Vagina (tissue), 2 donors: ENCODE data around the gene CDK19. TPM values are rescaled to one million over a fixed set of nuclear protein-coding genes. Genes with fewer than 3 reads are reported as not detected.

ENCODE experiments used
- DNase-seq, 2 donors: peaks; one replicate each; pipeline ENCODE4 v3.0.0-alpha.2; 2017; ENCODE audit errors: extremely low spot score in 2 of 2
- H3K27ac ChIP-seq: fragments of 200-600 bp; sonication (generic); one replicate; pipeline ENCODE4 v1.5.1; 2019
- H3K27me3 ChIP-seq: fragments of 200-600 bp; sonication (generic); one replicate; pipeline ENCODE4 v1.5.1; 2019
- H3K36me3 ChIP-seq, 2 donors: fragments of 200-600 bp; sonication (generic); one replicate each; pipeline ENCODE4 v1.5.1; 2017 to 2019
- H3K4me1 ChIP-seq: fragments of 200-600 bp; sonication (generic); one replicate; pipeline ENCODE4 v1.5.1; 2019
- H3K4me3 ChIP-seq, 2 donors: fragments of 200-600 bp; sonication (generic); 1 replicate in 1 of 2; 2 replicates in 1 of 2; pipeline ENCODE4 v1.5.1; 2016 to 2019
- H3K9me3 ChIP-seq: fragments of 200-600 bp; sonication (generic); one replicate; pipeline ENCODE4 v1.5.1; 2019
- POLR2A ChIP-seq, 2 donors: fragments of 450-650 bp; IDR thresholded peaks; one replicate each; pipeline ENCODE4 v1.6.1; 2017; ENCODE audit warnings: antibody characterized with exemption in 2 of 2, mild to moderate bottlenecking in 2 of 2, moderate library complexity in 2 of 2
- POLR2AphosphoS5 ChIP-seq, 2 donors: sonication (generic); formaldehyde crosslinking; IDR thresholded peaks; one replicate each; pipeline ENCODE4 v1.9.0; 2017; ENCODE audit warnings: antibody characterized with exemption in 2 of 2, mild to moderate bottlenecking in 2 of 2, low read depth in 1 of 2; ENCODE audit not compliant: insufficient read depth in 1 of 2
- intact Hi-C: fragments of 100-400 bp; cut with DNase I; formaldehyde crosslinking; loops from one replicate; pipeline ENCODE4 v1.15.1; 2023
- total RNA-seq: library from RNA; depleted of rRNA; stranded (reverse); fragments of >200 nt; gene quantifications from one replicate; pipeline ENCODE4 v1.2.3, GENCODE V29; 2016
- TF ChIP-seq, protein P1 (sequence below), 3 experiments: fragments of 450-650 bp in 2 of 3; fragments of 200-600 bp in 1 of 3; sonication (generic) in 1 of 3; IDR thresholded peaks; one replicate each; pipeline ENCODE4 v1.5.1; 2017 to 2019; ENCODE audit warnings: antibody characterized with exemption in 3 of 3, mild to moderate bottlenecking in 2 of 3, moderate library complexity in 2 of 3

CDK19 gene
- total RNA-seq, 1 donor from 2014 or later, result 10.6 TPM

DNA sequence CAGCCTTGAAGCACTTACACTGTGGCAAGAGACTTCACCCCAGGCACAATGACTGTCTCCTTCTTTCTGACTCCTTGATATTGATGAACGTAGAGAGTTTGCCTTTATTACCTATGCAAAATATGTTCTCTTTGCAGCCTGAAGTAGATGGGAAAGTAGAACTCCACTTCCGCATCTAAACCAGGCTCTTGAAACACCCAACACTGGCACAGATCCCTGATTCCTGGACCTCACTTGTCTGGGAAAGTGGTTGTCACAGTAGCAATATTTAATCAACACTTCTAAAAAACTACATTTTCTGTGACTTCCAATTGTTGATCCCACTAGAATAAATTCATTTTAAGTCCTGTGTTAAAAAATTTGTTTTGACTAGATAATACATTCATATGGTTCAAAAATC lies 143.1 kb downstream of the CDK19 start:
- no peak overlapping the region for H3K27ac ChIP-seq
- H3K4me1 ChIP-seq, result no peaks in the 10 kb centered on the region
- no peaks in the 10 kb centered on the region for H3K27me3 ChIP-seq
- H3K4me3 ChIP-seq, result no peak overlapping the region
- intact Hi-C loops, result no loop called here
- no peak for TF ChIP-seq POLR2AphosphoS5 (IDR thresholded peaks at IDR 0.05; ENCODE audit: insufficient read depth in 1 of 2, low read depth in 1 of 2)
- TF ChIP-seq, protein P1, sequence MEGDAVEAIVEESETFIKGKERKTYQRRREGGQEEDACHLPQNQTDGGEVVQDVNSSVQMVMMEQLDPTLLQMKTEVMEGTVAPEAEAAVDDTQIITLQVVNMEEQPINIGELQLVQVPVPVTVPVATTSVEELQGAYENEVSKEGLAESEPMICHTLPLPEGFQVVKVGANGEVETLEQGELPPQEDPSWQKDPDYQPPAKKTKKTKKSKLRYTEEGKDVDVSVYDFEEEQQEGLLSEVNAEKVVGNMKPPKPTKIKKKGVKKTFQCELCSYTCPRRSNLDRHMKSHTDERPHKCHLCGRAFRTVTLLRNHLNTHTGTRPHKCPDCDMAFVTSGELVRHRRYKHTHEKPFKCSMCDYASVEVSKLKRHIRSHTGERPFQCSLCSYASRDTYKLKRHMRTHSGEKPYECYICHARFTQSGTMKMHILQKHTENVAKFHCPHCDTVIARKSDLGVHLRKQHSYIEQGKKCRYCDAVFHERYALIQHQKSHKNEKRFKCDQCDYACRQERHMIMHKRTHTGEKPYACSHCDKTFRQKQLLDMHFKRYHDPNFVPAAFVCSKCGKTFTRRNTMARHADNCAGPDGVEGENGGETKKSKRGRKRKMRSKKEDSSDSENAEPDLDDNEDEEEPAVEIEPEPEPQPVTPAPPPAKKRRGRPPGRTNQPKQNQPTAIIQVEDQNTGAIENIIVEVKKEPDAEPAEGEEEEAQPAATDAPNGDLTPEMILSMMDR (IDR thresholded peaks at IDR 0.05), result no peak
- no peak for TF ChIP-seq POLR2A (IDR thresholded peaks at IDR 0.05)
- no peaks in the 10 kb centered on the region for H3K36me3 ChIP-seq
- DNase-seq, result no peak
- H3K9me3 ChIP-seq, result no peaks in the 10 kb centered on the region

DNA sequence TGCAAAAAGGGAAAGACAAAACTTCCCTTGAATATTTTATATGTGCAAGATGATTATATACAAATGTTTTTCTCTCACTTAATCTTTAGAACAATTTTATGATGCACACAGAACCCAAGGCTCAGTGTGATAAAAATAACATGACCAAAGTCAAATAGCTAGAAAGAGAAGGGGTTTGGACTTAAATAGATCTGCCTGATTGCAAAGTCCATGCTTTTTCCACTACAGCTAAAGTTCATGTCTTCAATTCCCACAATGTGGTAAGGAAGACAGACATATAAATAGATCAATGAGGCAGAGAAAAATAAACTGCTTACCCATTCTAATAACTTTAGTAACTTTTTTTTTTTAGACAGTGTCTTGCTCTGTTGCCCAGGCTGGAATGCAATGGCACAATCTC lies 143.8 kb downstream of the CDK19 start:
- H3K4me3 ChIP-seq, result no peak overlapping the region
- H3K27ac ChIP-seq, result no peak overlapping the region
- DNase-seq, result no peak
- intact Hi-C loops, result no loop called here
- H3K27me3 ChIP-seq, result no peaks in the 10 kb centered on the region
- no peaks in the 10 kb centered on the region for H3K4me1 ChIP-seq
- TF ChIP-seq POLR2AphosphoS5 (IDR thresholded peaks at IDR 0.05; ENCODE audit: insufficient read depth in 1 of 2, low read depth in 1 of 2), result no peak
- TF ChIP-seq POLR2A (IDR thresholded peaks at IDR 0.05), result no peak
- TF ChIP-seq, protein P1 (IDR thresholded peaks at IDR 0.05), result no peak
- no peaks in the 10 kb centered on the region for H3K9me3 ChIP-seq
- no peaks in the 10 kb centered on the region for H3K36me3 ChIP-seq

DNA sequence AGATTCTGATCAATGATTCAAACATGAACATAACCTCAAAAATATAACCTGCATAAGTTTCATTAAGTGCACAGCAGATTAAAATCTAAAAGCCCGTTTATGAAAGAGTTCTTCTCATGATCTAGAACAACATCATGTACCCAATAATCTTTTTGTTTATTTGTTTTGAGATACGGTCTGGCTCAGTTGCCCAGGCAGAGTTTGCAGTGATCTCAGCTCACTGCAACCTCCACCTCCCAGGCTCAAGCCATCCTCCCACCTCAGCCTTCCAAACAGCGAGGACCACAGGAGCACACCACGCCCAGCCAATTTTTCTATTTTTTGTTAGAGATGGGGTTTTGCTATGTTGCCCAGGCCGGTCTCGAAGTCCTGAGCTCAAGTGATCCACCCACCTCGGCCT lies 149.7 kb downstream of the CDK19 start:
- DNase-seq, result no peak
- H3K27ac ChIP-seq, result no peak overlapping the region
- intact Hi-C loops, result no loop called here
- H3K36me3 ChIP-seq, result no peaks in the 10 kb centered on the region
- H3K9me3 ChIP-seq, result no peaks in the 10 kb centered on the region
- TF ChIP-seq POLR2AphosphoS5 (IDR thresholded peaks at IDR 0.05; ENCODE audit: insufficient read depth in 1 of 2, low read depth in 1 of 2) (no peak), POLR2A (IDR thresholded peaks at IDR 0.05) (no peak)
- TF ChIP-seq, protein P1 (IDR thresholded peaks at IDR 0.05), result no peak
- no peak overlapping the region for H3K4me3 ChIP-seq
- H3K4me1 ChIP-seq, result no peaks in the 10 kb centered on the region
- no peaks in the 10 kb centered on the region for H3K27me3 ChIP-seq

DNA sequence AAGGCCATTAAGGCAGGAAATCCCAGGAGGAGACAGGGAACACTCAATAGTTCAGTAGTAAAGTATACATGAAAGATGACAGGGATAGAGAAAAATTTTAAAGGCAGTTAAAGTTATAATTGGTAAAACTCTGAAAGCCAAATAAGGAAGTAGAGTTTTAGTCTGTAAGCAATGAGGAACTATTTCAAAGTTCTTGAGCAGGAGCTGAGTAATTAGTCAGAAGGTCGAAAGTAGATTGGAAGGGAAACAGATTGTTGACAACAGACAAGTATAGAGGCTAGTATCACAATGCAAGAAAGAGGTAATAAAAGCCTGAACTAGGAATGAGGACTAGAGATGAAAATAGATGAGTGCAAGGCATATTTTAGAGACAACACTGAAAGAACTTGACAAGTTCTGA lies 150.3 kb downstream of the CDK19 start:
- TF ChIP-seq, protein P1 (IDR thresholded peaks at IDR 0.05), result no peak
- no peak for TF ChIP-seq POLR2AphosphoS5 (IDR thresholded peaks at IDR 0.05; ENCODE audit: insufficient read depth in 1 of 2, low read depth in 1 of 2)
- no peak for TF ChIP-seq POLR2A (IDR thresholded peaks at IDR 0.05)

DNA sequence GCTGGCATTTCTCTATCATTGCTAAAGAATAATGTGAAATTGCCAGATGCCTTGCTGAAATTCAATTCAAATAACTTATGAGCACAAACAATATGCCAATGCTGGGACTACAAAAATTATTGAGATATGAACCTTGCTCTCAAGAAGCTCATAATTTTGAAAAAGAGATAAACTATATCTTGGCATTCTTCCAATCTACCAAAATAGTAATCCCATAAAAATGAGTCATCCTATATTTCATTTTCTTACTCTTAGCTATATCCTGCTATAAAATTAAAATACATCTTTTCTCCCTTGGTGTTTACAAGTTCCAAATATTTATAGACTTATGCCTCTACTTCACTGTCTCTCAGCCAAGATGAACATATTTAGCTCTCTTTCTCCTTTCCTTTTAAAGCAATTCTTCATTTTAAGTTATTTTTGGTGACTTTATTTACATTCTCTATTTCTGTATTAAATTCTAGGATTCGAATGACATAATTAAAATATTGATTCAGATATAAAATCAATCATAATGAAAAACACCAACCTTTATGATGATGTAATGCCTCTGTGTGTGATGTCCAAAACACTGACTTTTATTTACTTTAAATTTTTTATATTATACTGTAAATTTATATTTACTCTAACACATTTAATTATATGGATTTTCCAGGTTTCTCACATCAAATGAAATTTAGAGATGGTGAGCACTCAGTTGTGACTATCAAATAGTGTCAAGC lies 152.6 kb downstream of the CDK19 start:
- TF ChIP-seq POLR2A (IDR thresholded peaks at IDR 0.05) (no peak), POLR2AphosphoS5 (IDR thresholded peaks at IDR 0.05; ENCODE audit: insufficient read depth in 1 of 2, low read depth in 1 of 2) (no peak)
- TF ChIP-seq, protein P1 (IDR thresholded peaks at IDR 0.05), result no peak
- no peaks in the 10 kb centered on the region for H3K27me3 ChIP-seq
- DNase-seq, result no peak
- no peak overlapping the region for H3K4me3 ChIP-seq
- H3K4me1 ChIP-seq, result no peaks in the 10 kb centered on the region
- H3K9me3 ChIP-seq, result no peaks in the 10 kb centered on the region
- no peaks in the 10 kb centered on the region for H3K36me3 ChIP-seq
- no peak overlapping the region for H3K27ac ChIP-seq
- intact Hi-C loops, result no loop called here

More for the DNA sequence above, 150.3 kb downstream of the CDK19 start:
- DNase-seq, result no peak
- Histone ChIP-seq H3K36me3 (no peaks in the 10 kb centered on the region), H3K4me3 (no peak overlapping the region), H3K27ac (no peak overlapping the region), H3K4me1 (no peaks in the 10 kb centered on the region), H3K27me3 (no peaks in the 10 kb centered on the region), H3K9me3 (no peaks in the 10 kb centered on the region)
- intact Hi-C loops, result no loop called here
